ENCODE data around the gene THRB. TPM values are rescaled to one million over a fixed set of nuclear protein-coding genes. Genes with fewer than 3 reads are reported as not detected.

THRB gene
- polyA plus RNA-seq, 3 donors = 3.4 to 11.7 (median 8.1) TPM

GRCh38 chr3:24278543-24278942 is 216.1 kb downstream of the THRB start:
- no peak overlapping the region for H3K27ac ChIP-seq (ENCODE audit: low read depth, low read length)
- WGBS, 3 donors = 76 to 85% (median 77%) methylated on average over 1 of the region's 1 CpG

DNA sequence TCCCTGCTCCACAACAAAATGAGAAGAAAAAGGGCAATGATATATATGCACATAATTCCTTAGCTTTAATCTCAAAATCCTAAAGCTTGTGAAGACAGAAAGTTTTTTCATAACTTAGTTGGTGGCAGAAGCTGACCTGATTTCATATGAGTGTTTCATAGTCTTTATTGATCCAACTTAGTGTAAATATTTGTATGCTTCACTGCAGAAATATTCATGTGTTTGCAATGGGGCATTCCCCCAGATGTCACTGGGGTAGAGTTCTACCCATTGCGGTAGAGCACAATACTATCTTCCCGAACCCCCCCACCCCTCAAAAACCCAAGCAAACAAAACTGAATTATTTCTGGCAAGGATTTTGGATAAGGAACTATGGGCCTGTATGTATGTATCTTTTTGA is 221.2 kb downstream of the THRB start:
- 36 to 95% (median 90%) methylated on average over 2 of the region's 2 CpGs for WGBS, 3 donors
- H3K27ac ChIP-seq (ENCODE audit: low read depth, low read length) = no peak overlapping the region

- H3K27ac ChIP-seq (ENCODE audit: low read depth, low read length) = no peak overlapping the region
- 48 to 87% (median 81%) methylated on average over 2 of the region's 2 CpGs for WGBS, 3 donors
These were observed 221.8 kb downstream of the THRB start for GRCh38 chr3:24272875-24273274.

DNA sequence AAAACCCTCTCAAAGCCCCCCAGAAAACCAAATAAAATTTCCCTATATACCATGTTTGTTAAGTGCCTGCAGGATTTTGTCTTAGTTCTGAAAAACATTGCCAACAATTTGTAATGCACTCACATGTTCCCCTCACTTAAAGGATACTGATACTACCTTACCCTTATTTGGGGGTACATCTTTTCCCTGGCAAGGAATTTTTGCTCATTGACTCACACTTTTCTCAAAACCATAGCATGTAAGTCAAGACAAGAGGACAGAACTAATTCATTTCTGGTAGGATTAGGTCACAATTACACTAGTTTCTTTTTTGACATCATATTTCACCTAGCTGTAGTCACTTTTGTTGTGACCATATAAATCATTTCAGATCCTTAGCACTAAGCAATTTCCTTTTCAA is 222.2 kb downstream of the THRB start:
- no peak overlapping the region for H3K27ac ChIP-seq (ENCODE audit: low read depth, low read length)

- 73 to 79% (median 74%) methylated on average over 3 of the region's 3 CpGs for WGBS, 3 donors
- H3K27ac ChIP-seq (ENCODE audit: low read depth, low read length) = no peak overlapping the region
These were observed 223.4 kb downstream of the THRB start for GRCh38 chr3:24271228-24271627.

DNA sequence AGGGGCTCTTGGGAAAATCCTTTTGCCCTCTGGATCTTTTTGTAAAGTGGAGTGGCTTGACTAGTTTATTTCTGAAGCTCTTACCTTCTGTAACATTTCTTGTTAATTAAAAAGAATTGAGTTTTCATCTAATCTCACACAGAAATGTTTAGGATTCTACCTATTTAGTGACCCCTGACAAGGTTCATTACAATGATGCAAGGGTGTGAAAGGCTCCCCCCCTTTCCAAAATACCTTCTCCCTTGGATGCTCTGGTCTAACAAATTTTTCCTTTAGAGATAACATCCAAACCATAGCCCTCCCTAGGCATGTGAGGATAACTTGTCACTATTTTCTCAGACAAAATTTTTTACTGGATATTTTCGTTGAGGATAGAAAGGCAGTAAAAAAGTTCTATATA is 223.9 kb downstream of the THRB start:
- WGBS, 3 donors = 78 to 94% (median 89%) methylated on average over 1 of the region's 1 CpG
- H3K27ac ChIP-seq (ENCODE audit: low read depth, low read length) = no peak overlapping the region

DNA sequence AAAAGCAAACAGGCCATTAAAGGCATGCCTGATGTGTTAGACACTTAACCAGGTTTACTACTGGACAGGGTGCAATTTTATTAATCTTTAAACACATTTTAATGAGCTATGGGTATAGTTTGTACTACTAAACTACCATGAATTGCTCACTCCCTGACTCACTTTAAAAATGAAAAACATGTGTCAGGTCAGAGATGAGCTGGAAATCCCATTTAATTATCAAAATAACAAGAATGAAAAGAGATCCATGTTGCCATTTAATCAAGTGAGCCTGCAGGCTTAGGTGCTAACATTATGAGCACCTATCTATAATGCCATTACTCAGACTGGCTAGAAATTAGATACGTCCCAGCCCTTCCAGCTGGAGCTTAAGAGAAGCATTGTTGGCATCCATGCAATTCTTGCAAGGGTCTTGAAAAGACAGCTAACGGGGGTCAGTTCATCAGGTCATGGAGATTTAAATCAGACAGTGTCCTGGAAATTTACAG is 224.4 kb downstream of the THRB start:
- H3K27ac ChIP-seq (ENCODE audit: low read depth, low read length) = no peak overlapping the region
- 78 to 82% (median 79%) methylated on average over 2 of the region's 2 CpGs for WGBS, 3 donors

GRCh38 chr3:24264748-24265158 is 229.9 kb downstream of the THRB start:
- 44 to 56% (median 52%) methylated on average over 3 of the region's 3 CpGs for WGBS, 3 donors
- H3K27ac ChIP-seq (ENCODE audit: low read depth, low read length) = no peak overlapping the region

DNA sequence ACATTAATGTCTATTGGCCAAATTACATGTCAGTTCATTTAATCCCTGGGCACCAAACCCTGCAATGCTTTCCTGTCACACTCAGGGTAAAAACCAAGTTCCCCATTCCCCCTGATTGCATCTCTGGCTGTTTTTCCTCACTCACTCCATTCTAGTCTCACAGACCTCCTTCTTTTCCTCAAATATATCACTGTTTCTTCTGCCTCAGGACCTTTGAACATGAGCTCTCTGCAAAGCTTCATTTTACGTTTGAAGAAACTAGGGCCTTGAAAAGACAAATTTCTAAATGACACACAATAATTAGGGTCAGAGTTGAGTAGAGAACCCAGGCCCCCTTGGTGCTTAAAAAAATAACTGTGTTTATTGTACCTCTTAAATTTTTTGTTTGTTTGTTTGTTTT is 230.6 kb downstream of the THRB start:
- WGBS, 3 donors = 92 to 95% (median 95%) methylated on average over 1 of the region's 1 CpG
- no peak overlapping the region for H3K27ac ChIP-seq (ENCODE audit: low read depth, low read length)

DNA sequence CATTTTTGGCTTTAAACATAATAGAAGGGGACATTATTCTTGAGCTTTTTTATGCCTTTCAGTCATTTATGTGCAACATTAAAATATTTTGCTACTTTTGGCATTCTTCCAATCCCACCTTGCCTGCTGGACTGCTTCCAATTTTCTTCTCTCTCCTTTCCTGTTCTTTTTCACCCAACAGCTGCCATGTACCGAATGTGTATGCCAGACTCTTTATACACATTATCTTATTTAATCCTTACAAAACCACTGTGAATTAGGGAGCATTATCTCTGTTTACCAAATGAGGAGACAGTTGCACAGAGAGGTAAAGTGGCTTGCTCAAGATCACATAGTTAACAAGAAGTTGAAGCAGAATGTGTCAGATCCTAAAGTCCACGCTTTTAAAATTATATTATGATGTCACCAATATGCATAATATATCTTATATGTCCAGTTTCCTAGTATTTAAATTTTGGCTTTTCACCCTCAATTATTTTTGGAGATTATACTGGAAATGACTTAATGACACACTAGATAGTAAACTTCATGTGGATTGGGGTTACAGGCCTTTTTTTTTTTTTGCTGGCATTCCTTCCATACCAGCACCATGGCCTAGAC is 231.5 kb downstream of the THRB start:
- no peak overlapping the region for H3K27ac ChIP-seq (ENCODE audit: low read depth, low read length)
- 63 to 70% (median 69%) methylated on average over 2 of the region's 2 CpGs for WGBS, 3 donors

DNA sequence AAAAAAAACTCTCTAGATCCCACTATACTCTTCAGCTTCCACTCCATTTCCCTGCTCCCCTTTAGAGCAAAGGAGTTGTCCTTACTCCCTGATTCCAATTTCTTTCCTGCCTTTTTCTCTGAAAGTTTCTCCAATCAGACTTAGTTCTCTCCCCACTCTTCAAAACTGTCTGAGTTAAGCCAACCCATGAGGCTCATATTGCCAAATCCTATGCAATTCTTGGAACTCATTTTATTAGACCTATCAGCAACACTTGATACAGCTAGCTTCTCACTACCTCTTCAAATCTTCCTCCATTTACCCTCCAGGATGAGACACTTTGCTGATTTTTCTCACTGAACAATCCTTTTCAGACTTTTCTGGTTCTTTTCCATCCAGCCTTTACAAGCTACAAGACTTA is 233.1 kb downstream of the THRB start:
- H3K27ac ChIP-seq (ENCODE audit: low read depth, low read length) = no peak overlapping the region

DNA sequence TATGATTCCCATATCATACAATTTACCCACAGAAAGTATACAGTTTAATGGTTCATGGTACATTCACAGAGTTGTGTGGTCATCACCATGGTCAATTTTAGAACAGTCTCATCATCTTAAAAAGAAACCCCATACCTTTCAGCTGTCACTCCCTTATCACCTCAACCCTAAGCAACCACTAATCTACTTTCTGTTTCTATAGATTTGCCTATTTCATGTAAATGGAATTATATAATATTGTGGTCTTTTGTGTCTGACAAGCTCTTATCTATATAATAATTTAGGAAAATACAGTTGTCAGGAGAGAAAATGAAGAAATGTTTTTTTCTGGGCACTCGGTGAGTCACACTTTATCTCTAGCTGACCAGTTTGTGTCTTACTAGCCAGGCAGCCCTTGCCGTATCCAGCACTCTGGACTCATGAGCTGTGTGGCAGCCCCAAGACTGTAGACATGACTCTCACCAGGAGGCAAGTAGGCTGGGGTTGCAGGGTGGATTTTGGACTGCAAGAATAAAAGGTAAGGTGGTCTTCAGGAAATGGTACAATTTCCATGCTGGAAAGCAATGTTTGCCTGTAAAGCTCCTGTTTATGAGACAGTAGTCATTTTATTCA is 234.6 kb downstream of the THRB start:
- WGBS, 3 donors = 49 to 81% (median 65%) methylated on average over 2 of the region's 2 CpGs
- no peak overlapping the region for H3K27ac ChIP-seq (ENCODE audit: low read depth, low read length)

GRCh38 chr3:24258727-24259600 is 235.7 kb downstream of the THRB start:
- H3K27ac ChIP-seq (ENCODE audit: low read depth, low read length) = no peak overlapping the region
- WGBS, 3 donors = 62 to 80% (median 64%) methylated on average over 12 of the region's 12 CpGs

GRCh38 chr3:24258260-24258659 is 236.4 kb downstream of the THRB start:
- H3K27ac ChIP-seq (ENCODE audit: low read depth, low read length) = no peak overlapping the region
- 78 to 94% (median 92%) methylated on average over 5 of the region's 5 CpGs for WGBS, 3 donors

DNA sequence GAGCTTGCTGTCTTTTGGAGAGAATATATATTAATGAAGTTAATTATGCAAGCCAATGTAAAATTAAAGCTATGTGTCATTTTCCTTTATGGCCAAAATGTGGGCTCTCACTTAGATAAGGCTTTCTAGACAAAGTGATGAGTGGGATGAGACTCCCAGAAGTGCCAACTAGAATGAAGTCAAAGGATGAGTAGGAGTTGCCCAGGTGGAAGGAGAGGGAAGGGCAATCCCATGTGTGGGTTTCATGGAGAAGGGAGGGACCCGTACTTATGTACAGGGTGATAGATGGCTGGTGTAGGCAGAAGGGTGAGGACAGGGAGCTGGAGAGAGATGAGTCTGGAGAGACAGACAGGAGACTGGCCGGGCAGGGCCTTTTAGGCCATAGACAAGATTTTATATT is 239.2 kb downstream of the THRB start:
- WGBS, 3 donors = 85 to 97% (median 89%) methylated on average over 2 of the region's 2 CpGs
- H3K27ac ChIP-seq (ENCODE audit: low read depth, low read length) = no peak overlapping the region

GRCh38 chr3:24254649-24255048 is 240.0 kb downstream of the THRB start:
- H3K27ac ChIP-seq (ENCODE audit: low read depth, low read length) = no peak overlapping the region
- 73 to 88% (median 76%) methylated on average over 1 of the region's 1 CpG for WGBS, 3 donors

DNA sequence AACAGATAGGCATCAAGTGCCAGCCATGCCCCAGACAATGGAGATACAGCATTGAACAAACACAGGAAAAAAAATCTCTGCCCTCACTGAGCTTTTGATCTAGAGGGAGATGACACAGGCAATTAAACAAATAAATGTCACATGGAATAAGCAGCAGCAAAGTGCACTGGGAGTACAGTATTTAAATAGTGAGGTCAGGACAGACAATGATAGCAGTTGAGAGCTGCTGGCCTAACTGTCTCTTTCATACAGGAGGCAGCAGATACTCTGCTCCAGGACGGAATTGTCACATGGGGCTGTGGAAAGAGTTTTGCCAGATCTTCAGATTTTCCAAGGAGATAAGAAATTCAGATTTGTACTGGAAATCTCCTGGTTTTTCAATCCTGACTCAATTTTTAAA is 241.3 kb downstream of the THRB start:
- 48 to 80% (median 79%) methylated on average over 1 of the region's 1 CpG for WGBS, 3 donors
- H3K27ac ChIP-seq (ENCODE audit: low read depth, low read length) = no peak overlapping the region

DNA sequence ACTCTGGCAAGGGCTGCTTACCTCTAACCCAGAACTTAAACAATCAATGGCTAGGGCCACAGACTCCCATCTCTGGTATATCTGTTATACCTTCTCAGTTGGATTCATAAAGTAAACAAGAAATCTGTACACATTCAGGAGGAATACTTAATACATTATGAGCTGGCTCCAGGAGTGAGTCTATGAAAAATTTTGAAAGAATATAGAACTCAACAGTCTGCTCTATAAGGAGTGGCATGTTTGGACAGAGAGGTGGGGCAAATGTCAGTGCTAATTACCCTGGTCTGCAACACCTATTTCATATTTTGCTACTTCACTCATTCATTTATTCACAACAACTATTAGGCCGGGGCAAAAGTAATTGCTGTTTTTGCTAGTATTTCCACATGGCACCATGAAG is 245.1 kb downstream of the THRB start:
- no peak overlapping the region for H3K27ac ChIP-seq (ENCODE audit: low read depth, low read length)
- 95 to 100% (median 100%) methylated on average over 1 of the region's 1 CpG for WGBS, 3 donors

DNA sequence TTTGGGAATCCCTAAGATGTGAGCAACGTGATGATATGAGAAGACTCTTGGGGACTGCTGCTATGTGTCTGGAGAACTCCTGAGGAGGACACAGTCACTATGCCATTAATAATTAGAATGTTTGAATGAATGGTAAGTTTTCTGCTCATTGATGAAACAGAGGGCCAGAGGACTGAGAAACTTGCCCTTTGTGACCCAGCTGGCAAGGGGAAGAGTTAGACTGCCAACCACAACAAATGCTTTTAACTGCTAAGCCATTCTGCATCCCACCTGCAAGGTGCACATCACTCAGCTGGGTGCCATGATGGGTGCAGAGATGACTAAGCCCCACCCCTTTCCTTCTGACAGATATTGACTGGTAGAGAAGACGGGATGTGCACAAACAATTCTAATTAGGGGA is 249.6 kb downstream of the THRB start:
- 77 to 84% (median 83%) methylated on average over 2 of the region's 2 CpGs for WGBS, 3 donors
- no peak overlapping the region for H3K27ac ChIP-seq (ENCODE audit: low read depth, low read length)

DNA sequence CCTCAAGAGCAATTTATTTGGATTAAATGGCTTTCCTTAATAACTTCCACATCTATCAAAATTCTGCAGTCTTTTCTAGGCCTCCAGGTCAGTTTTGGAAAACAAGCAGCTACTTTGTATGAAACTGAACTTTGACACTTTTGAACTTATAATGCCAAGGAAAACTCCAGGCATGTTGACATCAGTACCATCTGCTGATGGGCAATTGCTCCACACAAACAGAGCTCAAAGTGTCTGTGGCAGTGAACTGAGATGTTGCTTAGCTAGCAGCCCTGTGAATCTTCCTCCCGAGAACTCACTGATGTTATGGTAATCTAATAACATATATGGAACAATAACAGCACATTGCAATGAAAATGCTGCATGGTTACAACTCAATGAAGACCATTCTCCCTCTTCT is 250.2 kb downstream of the THRB start:
- no peak overlapping the region for H3K27ac ChIP-seq (ENCODE audit: low read depth, low read length)
- 93 to 98% (median 97%) methylated on average over 1 of the region's 1 CpG for WGBS, 3 donors

Measured in adipose tissue (tissue), 3 donors.